HepG2 (cell line): ENCODE data around the gene PDIA5. TPM values are rescaled to one million over a fixed set of nuclear protein-coding genes. Genes with fewer than 3 reads are reported as not detected.
A peak's percentile ranks its signal among the peaks of the same experiment; 100 is the strongest.

Experiments used
- ARHGAP35 ChIP-seq: sonication (generic); formaldehyde crosslinking; IDR thresholded peaks from 2 replicates; pipeline ENCODE4 v1.9.0; 2022; ENCODE audit warnings: mild to moderate bottlenecking, inconsistent platforms, moderate library complexity, missing genetic modification reagents, borderline replicate concordance
- EP300 ChIP-seq, 3 experiments: sonication (generic) in 1 of 3; formaldehyde crosslinking in 1 of 3; IDR thresholded peaks; 2 replicates each; pipeline versions ENCODE4 v1.5.1 to v1.6.1; 2011 to 2020; ENCODE audit warnings: low read depth in 2 of 3, low read length in 2 of 3, borderline replicate concordance in 1 of 3, improper control_type of control experiment in 1 of 3, mild to moderate bottlenecking in 1 of 3, missing genetic modification reagents in 1 of 3, moderate library complexity in 1 of 3
- MED1 ChIP-seq: sonication (generic); formaldehyde crosslinking; IDR thresholded peaks from 2 replicates; pipeline ENCODE4 v1.4.0; 2020; ENCODE audit warnings: missing genetic modification reagents
- MXD4 ChIP-seq: IDR thresholded peaks from 2 replicates; pipeline ENCODE4 v1.6.1; 2016; ENCODE audit warnings: mild to moderate bottlenecking, missing biosample characterization, missing genetic modification reagents
- NBN ChIP-seq: fragments of 450-650 bp; conservative IDR thresholded peaks from 2 replicates; pipeline ENCODE4 v1.6.1; 2017
- NFE2L2 ChIP-seq: fragments of 150-350 bp; IDR thresholded peaks from 2 replicates; pipeline ENCODE4 v1.6.1; 2014; ENCODE audit warnings: low read length
- NR3C1 ChIP-seq: sonication (generic); formaldehyde crosslinking; IDR thresholded peaks from 2 replicates; pipeline ENCODE4 v1.4.0; 2020; ENCODE audit warnings: missing genetic modification reagents
- PCBP1 ChIP-seq: fragments of 200-400 bp; formaldehyde crosslinking; IDR thresholded peaks from 2 replicates; pipeline ENCODE4 v1.6.1; 2017; ENCODE audit warnings: mild to moderate bottlenecking, low read depth, low read length, borderline replicate concordance
- SMC3 ChIP-seq: IDR thresholded peaks from 2 replicates; pipeline ENCODE4 v1.6.1; 2011; ENCODE audit warnings: low read length, improper control_type of control experiment
- ZNF180 ChIP-seq: sonication (generic); formaldehyde crosslinking; IDR thresholded peaks from 2 replicates; pipeline ENCODE4 v1.4.0; 2020; ENCODE audit warnings: low read depth, missing genetic modification reagents, borderline replicate concordance
- ZNF431 ChIP-seq: sonication (generic); formaldehyde crosslinking; IDR thresholded peaks from 2 replicates; pipeline ENCODE4 v1.9.0; 2022; ENCODE audit warnings: missing genetic modification reagents, low read depth, mild to moderate bottlenecking, borderline replicate concordance
- ZNF883 ChIP-seq: sonication (generic); formaldehyde crosslinking; IDR thresholded peaks from 2 replicates; pipeline ENCODE4 v1.5.1; 2020; ENCODE audit warnings: mild to moderate bottlenecking, missing genetic modification reagents; ENCODE audit errors: not compliant biosample characterization
- polyA plus RNA-seq, 8 experiments: library from polyadenylated mRNA; depleted of rRNA in 3 of 8; stranded (reverse) in 7 of 8; unstranded in 1 of 8; fragments of >200 nt; fragmentation: Illumina TruSeq in 4 of 8; extraction: Trizol in 4 of 8; gene quantifications; 2 replicates each; pipeline versions ENCODE4 v1.2.1 to v1.2.3, GENCODE V29; 2011 to 2016; ENCODE audit warnings: low read depth in 4 of 8, missing spikeins in 1 of 8, mixed read lengths in 1 of 8; ENCODE audit not compliant: insufficient read depth in 1 of 8
- total RNA-seq, 5 experiments: library from RNA; depleted of rRNA; stranded (reverse); fragments of >200 nt; fragmentation: Illumina TruSeq; extraction: Trizol; gene quantifications; 2 replicates each; pipeline ENCODE4 v1.2.3, GENCODE V29; 2016; ENCODE audit warnings: low read depth in 1 of 5
- TF ChIP-seq, protein P1 (sequence below): fragments of 450-650 bp; IDR thresholded peaks from 2 replicates; pipeline ENCODE4 v1.6.1; 2017
- TF ChIP-seq, protein P2 (sequence below): sonication (generic); formaldehyde crosslinking; IDR thresholded peaks from 2 replicates; pipeline ENCODE4 v1.4.0; 2020; ENCODE audit warnings: missing genetic modification reagents, borderline replicate concordance
- TF ChIP-seq, protein P3 (sequence below): IDR thresholded peaks from 2 replicates; pipeline ENCODE4 v1.6.1; 2016; ENCODE audit warnings: missing compliant biosample characterization, missing genetic modification reagents, borderline replicate concordance
- TF ChIP-seq, protein P4 (sequence below): IDR thresholded peaks from 2 replicates; pipeline ENCODE4 v1.6.1; 2012; ENCODE audit warnings: low read length, improper control_type of control experiment

Gene PDIA5
- total and polyA plus RNA-seq, 2 of the 13 experiments (the other 11 are each of a cell fraction or from before 2014, with no cell fraction given): 51.3 to 74.3 TPM

DNA sequence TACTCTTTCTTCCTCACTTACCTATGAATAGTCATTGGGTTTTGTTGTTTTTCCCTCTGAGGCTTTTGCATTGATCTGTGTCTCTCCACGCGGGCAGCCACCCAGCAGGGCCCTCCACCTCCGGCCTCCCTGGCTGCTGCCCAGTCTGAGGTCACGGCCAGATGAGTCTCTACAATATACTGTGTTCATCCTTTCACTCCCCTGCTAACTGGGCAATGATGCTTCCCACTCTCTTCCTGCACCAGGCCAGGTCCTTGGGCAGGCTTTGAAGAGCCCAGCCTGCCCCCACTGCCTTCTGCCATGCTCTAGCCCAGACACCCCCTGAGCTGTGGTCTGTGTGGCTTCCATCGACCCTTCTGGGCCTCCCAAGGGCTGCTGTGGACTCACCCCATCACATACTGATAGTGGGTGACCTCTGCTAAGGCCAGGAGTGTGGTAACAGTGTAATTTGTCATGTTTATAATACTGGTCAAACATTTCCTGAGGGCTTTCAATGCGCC, 18.0 kb downstream of the PDIA5 start (continued):
- TF ChIP-seq, protein P1, sequence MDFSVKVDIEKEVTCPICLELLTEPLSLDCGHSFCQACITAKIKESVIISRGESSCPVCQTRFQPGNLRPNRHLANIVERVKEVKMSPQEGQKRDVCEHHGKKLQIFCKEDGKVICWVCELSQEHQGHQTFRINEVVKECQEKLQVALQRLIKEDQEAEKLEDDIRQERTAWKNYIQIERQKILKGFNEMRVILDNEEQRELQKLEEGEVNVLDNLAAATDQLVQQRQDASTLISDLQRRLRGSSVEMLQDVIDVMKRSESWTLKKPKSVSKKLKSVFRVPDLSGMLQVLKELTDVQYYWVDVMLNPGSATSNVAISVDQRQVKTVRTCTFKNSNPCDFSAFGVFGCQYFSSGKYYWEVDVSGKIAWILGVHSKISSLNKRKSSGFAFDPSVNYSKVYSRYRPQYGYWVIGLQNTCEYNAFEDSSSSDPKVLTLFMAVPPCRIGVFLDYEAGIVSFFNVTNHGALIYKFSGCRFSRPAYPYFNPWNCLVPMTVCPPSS: no peak
- TF ChIP-seq, protein P2, sequence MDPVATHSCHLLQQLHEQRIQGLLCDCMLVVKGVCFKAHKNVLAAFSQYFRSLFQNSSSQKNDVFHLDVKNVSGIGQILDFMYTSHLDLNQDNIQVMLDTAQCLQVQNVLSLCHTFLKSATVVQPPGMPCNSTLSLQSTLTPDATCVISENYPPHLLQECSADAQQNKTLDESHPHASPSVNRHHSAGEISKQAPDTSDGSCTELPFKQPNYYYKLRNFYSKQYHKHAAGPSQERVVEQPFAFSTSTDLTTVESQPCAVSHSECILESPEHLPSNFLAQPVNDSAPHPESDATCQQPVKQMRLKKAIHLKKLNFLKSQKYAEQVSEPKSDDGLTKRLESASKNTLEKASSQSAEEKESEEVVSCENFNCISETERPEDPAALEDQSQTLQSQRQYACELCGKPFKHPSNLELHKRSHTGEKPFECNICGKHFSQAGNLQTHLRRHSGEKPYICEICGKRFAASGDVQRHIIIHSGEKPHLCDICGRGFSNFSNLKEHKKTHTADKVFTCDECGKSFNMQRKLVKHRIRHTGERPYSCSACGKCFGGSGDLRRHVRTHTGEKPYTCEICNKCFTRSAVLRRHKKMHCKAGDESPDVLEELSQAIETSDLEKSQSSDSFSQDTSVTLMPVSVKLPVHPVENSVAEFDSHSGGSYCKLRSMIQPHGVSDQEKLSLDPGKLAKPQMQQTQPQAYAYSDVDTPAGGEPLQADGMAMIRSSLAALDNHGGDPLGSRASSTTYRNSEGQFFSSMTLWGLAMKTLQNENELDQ (CRISPR knock-in tag): no peak
- TF ChIP-seq, protein P3, sequence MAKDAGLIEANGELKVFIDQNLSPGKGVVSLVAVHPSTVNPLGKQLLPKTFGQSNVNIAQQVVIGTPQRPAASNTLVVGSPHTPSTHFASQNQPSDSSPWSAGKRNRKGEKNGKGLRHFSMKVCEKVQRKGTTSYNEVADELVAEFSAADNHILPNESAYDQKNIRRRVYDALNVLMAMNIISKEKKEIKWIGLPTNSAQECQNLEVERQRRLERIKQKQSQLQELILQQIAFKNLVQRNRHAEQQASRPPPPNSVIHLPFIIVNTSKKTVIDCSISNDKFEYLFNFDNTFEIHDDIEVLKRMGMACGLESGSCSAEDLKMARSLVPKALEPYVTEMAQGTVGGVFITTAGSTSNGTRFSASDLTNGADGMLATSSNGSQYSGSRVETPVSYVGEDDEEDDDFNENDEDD (CRISPR knock-in tag): no peak
- TF ChIP-seq MXD4 (CRISPR knock-in tag): no peak
- no peak for TF ChIP-seq ZNF431
- TF ChIP-seq ARHGAP35 (CRISPR knock-in tag): no peak
- TF ChIP-seq, protein P4, sequence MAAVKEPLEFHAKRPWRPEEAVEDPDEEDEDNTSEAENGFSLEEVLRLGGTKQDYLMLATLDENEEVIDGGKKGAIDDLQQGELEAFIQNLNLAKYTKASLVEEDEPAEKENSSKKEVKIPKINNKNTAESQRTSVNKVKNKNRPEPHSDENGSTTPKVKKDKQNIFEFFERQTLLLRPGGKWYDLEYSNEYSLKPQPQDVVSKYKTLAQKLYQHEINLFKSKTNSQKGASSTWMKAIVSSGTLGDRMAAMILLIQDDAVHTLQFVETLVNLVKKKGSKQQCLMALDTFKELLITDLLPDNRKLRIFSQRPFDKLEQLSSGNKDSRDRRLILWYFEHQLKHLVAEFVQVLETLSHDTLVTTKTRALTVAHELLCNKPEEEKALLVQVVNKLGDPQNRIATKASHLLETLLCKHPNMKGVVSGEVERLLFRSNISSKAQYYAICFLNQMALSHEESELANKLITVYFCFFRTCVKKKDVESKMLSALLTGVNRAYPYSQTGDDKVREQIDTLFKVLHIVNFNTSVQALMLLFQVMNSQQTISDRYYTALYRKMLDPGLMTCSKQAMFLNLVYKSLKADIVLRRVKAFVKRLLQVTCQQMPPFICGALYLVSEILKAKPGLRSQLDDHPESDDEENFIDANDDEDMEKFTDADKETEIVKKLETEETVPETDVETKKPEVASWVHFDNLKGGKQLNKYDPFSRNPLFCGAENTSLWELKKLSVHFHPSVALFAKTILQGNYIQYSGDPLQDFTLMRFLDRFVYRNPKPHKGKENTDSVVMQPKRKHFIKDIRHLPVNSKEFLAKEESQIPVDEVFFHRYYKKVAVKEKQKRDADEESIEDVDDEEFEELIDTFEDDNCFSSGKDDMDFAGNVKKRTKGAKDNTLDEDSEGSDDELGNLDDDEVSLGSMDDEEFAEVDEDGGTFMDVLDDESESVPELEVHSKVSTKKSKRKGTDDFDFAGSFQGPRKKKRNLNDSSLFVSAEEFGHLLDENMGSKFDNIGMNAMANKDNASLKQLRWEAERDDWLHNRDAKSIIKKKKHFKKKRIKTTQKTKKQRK: no peak
- no peak for TF ChIP-seq ZNF883
- TF ChIP-seq SMC3: no peak
- TF ChIP-seq PCBP1: no peak
- no peak for TF ChIP-seq NFE2L2
- TF ChIP-seq ZNF180 (CRISPR knock-in tag): no peak
- TF ChIP-seq MED1 (CRISPR knock-in tag): peak; percentile 33; the same call in 1 of the 2 replicates
- TF ChIP-seq NBN: no peak
- TF ChIP-seq NR3C1 (CRISPR knock-in tag): no peak
- TF ChIP-seq EP300 (IDR thresholded peaks at IDR 0.05; ENCODE audit: low read depth in 2 of 2, low read length in 2 of 2): peak in 1 of 2 experiments; percentile 54; a peak in 1 of 4 replicates
- TF ChIP-seq EP300 (CRISPR knock-in tag; IDR thresholded peaks at IDR 0.05; ENCODE audit: borderline replicate concordance): no peak
